Esophagus muscularis mucosa (tissue), 4 donors: ENCODE data around the gene CNNM3. TPM values are rescaled to one million over a fixed set of nuclear protein-coding genes. Genes with fewer than 3 reads are reported as not detected.

ENCODE experiments used
- DNase-seq: peaks from one replicate; pipeline ENCODE4 v3.0.0-alpha.2; 2017; ENCODE audit errors: extremely low spot score
- H3K27ac ChIP-seq, 4 donors: fragments of 200-600 bp; sonication (generic); replicated peaks in 1 of 4; 1 replicate in 3 of 4; 2 replicates in 1 of 4; pipeline ENCODE4 v1.5.1; 2016 to 2019; ENCODE audit warnings: mild to moderate bottlenecking in 1 of 4
- H3K27me3 ChIP-seq, 4 donors: fragments of 200-600 bp; sonication (generic); one replicate each; pipeline versions ENCODE4 v1.5.1 to v1.6.0; 2016 to 2019
- H3K36me3 ChIP-seq, 4 donors: fragments of 200-600 bp; sonication (generic); one replicate each; pipeline ENCODE4 v1.5.1; 2016 to 2019
- H3K4me1 ChIP-seq, 4 donors: fragments of 200-600 bp; sonication (generic); one replicate each; pipeline ENCODE4 v1.5.1; 2016 to 2019
- H3K4me3 ChIP-seq, 4 donors: fragments of 200-600 bp; sonication (generic); 1 replicate in 2 of 4; 2 replicates in 2 of 4; pipeline ENCODE4 v1.5.1; 2016 to 2019; ENCODE audit warnings: mild to moderate bottlenecking in 4 of 4, moderate library complexity in 1 of 4
- H3K9me3 ChIP-seq, 4 donors: fragments of 200-600 bp; sonication (generic); 1 replicate in 3 of 4; 2 replicates in 1 of 4; pipeline ENCODE4 v1.5.1; 2016 to 2019
- CTCF ChIP-seq, 3 experiments: fragments of 200-600 bp in 2 of 3; fragments of 450-650 bp in 1 of 3; sonication (generic) in 2 of 3; IDR thresholded peaks; one replicate each; pipeline ENCODE4 v1.5.1; 2017 to 2019; ENCODE audit warnings: antibody characterized with exemption in 3 of 3, mild to moderate bottlenecking in 2 of 3, moderate library complexity in 1 of 3
- EP300 ChIP-seq: sonication (generic); formaldehyde crosslinking; IDR thresholded peaks from one replicate; pipeline ENCODE4 v1.6.1; 2017; ENCODE audit warnings: antibody characterized with exemption
- POLR2A ChIP-seq: fragments of 450-650 bp; IDR thresholded peaks from one replicate; pipeline ENCODE4 v1.6.1; 2017; ENCODE audit warnings: antibody characterized with exemption, moderate library complexity, mild to moderate bottlenecking, low read depth
- POLR2AphosphoS5 ChIP-seq, 2 donors: sonication (generic); formaldehyde crosslinking; IDR thresholded peaks; one replicate each; pipeline ENCODE4 v1.6.1; 2017; ENCODE audit warnings: antibody characterized with exemption in 2 of 2
- WGBS: methylation state at CpG from one replicate; pipeline ENCODE4 v1.1.5; 2018; 5-methylcytosine and 5-hydroxymethylcytosine counted together
- intact Hi-C: fragments of 100-400 bp; cut with DNase I; formaldehyde crosslinking; loops from one replicate; pipeline ENCODE4 v1.15.1; 2023
- total RNA-seq, 4 donors: library from RNA; depleted of rRNA; stranded (reverse); fragments of >200 nt; gene quantifications; one replicate each; pipeline versions ENCODE4 v1.1.0 to v1.2.1, GENCODE V29; 2016

The CNNM3 gene
- total RNA-seq, 4 donors from 2014 or later: 11.8 to 30.3 (median 22.1) TPM

- TF ChIP-seq CTCF (IDR thresholded peaks at IDR 0.05) (no peak), EP300 (no peak), POLR2AphosphoS5 (IDR thresholded peaks at IDR 0.05) (no peak), POLR2A (no peak)
- Histone ChIP-seq H3K9me3 (no peaks in the 10 kb centered on the region), H3K4me3 (no peak overlapping the region), H3K27ac (no peak overlapping the region), H3K4me1 (peaks cover 16 to 19% (median 17%) of the 10 kb centered on the region in 4 donors), H3K36me3 (peaks cover 0 to 33% (median 14%) of the 10 kb centered on the region in 4 donors), H3K27me3 (no peaks in the 10 kb centered on the region)
- DNase-seq: no peak
- 93% methylated on average over 2 of the region's 5 CpGs for WGBS
- intact Hi-C loops: loop anchor here (10.0 kb wide), 1 partner anchor 176 kb away; the partner anchor contains the start of gene KANSL3
Measured at GRCh38 chr2:96810783-96811192, 5.3 kb upstream of the CNNM3 start.

GRCh38 chr2:96811917-96812316 lies 4.2 kb upstream of the CNNM3 start:
- Histone ChIP-seq H3K36me3 (peaks cover 0 to 33% (median 14%) of the 10 kb centered on the region in 4 donors), H3K4me1 (peaks cover 16 to 19% (median 18%) of the 10 kb centered on the region in 4 donors), H3K9me3 (no peaks in the 10 kb centered on the region), H3K27me3 (no peaks in the 10 kb centered on the region), H3K27ac (peak overlapping the region in 1 of 4 donors; percentile 30), H3K4me3 (no peak overlapping the region)
- intact Hi-C loops: loop anchor here (10.0 kb wide), 1 partner anchor 177 kb away; the partner anchor contains the start of gene KANSL3
- TF ChIP-seq POLR2AphosphoS5 (IDR thresholded peaks at IDR 0.05) (peak; percentile 47 to 63), POLR2A (no peak), CTCF (IDR thresholded peaks at IDR 0.05) (no peak)
- 46% methylated on average over 3 of the region's 3 CpGs for WGBS
- no peak for DNase-seq

GRCh38 chr2:96813656-96814055 lies 2.4 kb upstream of the CNNM3 start:
- Histone ChIP-seq H3K9me3 (no peaks in the 10 kb centered on the region), H3K4me3 (no peak overlapping the region), H3K4me1 (peaks cover 31 to 36% (median 35%) of the 10 kb centered on the region in 4 donors), H3K27ac (no peak overlapping the region), H3K36me3 (peaks cover 0 to 28% (median 11%) of the 10 kb centered on the region in 4 donors), H3K27me3 (no peaks in the 10 kb centered on the region)
- WGBS: 92% methylated on average over 4 of the region's 4 CpGs
- TF ChIP-seq CTCF (IDR thresholded peaks at IDR 0.05) (no peak), EP300 (no peak), POLR2AphosphoS5 (IDR thresholded peaks at IDR 0.05) (no peak), POLR2A (no peak)
- intact Hi-C loops: loop anchor here (10.0 kb wide), 1 partner anchor 179 kb away; the partner anchor contains the start of gene KANSL3
- no peak for DNase-seq

- TF ChIP-seq POLR2A (no peak), EP300 (no peak), POLR2AphosphoS5 (IDR thresholded peaks at IDR 0.05) (no peak), CTCF (IDR thresholded peaks at IDR 0.05) (no peak)
- 4% methylated on average over 17 of the region's 60 CpGs for WGBS
- Histone ChIP-seq H3K36me3 (peaks cover 0 to 13% (median 0%) of the 10 kb centered on the region in 4 donors), H3K27ac (peak overlapping the region; percentile 94 to 97 (median 96)), H3K4me3 (peak overlapping the region; percentile 69 to 98 (median 86)), H3K4me1 (peaks cover 50 to 55% (median 54%) of the 10 kb centered on the region in 4 donors), H3K9me3 (no peaks in the 10 kb centered on the region), H3K27me3 (no peaks in the 10 kb centered on the region)
- intact Hi-C loops: loop anchor here (2.0 to 10.0 kb wide), 3 partner anchors 41 to 181 kb away; partner anchors contain the start of genes CNNM4 and KANSL3
- DNase-seq: no peak
Measured at GRCh38 chr2:96815326-96816126, 542 bp upstream of the CNNM3 start.
